NB4 (cell line): ENCODE measurements around the gene SIGLEC12.
A peak's percentile ranks its signal among the peaks of the same experiment; 100 is the strongest.

Experiments
- DNase-seq: peaks from one replicate; pipeline ENCODE4 v3.0.0; 2010; ENCODE audit warnings: low read depth
- H3K4me3 ChIP-seq: one replicate; pipeline ENCODE4 v1.5.1; 2011; ENCODE audit warnings: mild to moderate bottlenecking, low read depth, low read length, moderate library complexity
- CTCF ChIP-seq: IDR thresholded peaks from one replicate; pipeline ENCODE4 v1.5.1; 2012; ENCODE audit warnings: low read depth, low read length
- MYC ChIP-seq: IDR thresholded peaks from 2 replicates; pipeline ENCODE4 v1.6.1; 2011; ENCODE audit warnings: low read depth, low read length
- POLR2A ChIP-seq: IDR thresholded peaks from 2 replicates; pipeline ENCODE4 v1.6.1; 2011; ENCODE audit warnings: mild to moderate bottlenecking; ENCODE audit not compliant: insufficient read length; ENCODE audit errors: extremely low read depth
- TF ChIP-seq, protein P1 (sequence below): IDR thresholded peaks from 2 replicates; pipeline ENCODE4 v1.6.1; 2011; ENCODE audit warnings: low read depth, low read length

SIGLEC12 gene

DNA sequence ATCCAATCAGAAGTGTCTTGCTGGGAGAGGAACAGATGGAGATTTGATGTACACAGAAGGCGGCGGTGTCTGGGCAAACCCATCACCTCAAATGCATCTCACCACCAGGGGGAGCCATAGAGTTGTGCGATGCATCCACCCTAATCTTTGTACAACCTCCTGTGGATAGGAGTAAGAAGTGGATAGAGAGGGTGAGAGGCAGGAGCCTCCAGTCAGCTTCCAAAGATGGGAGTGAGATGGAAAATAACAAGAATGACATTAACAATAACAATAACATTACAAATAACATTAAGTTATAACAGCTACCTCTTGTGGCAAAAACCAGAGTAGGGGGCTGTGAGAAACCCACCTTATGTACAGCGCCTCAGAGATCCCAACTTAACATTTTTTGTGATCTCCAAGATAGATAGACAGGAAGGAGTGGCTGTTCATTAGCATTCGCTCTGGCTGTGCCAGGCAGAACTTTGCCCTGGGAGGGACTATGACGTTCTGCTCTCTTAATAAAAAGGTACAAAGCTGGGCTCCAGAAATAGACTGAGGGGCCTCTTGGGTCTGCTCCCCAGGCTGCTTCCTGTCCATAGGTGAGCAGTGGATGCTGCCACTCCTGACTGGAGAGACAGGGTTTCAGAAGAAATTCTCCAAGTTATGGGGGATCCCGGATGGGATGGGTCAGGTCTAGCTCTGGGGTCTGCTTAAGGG, 28.4 kb downstream of the SIGLEC12 start:
- DNase-seq, result peak; percentile 83
- no peak overlapping the region for H3K4me3 ChIP-seq
- TF ChIP-seq MYC (0 out of 2 replicates have a peak, but pooled peaks have one; percentile 17), CTCF (peak; percentile 68), POLR2A (no peak)
- TF ChIP-seq, protein P1, sequence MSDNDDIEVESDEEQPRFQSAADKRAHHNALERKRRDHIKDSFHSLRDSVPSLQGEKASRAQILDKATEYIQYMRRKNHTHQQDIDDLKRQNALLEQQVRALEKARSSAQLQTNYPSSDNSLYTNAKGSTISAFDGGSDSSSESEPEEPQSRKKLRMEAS, result no peak

DNA sequence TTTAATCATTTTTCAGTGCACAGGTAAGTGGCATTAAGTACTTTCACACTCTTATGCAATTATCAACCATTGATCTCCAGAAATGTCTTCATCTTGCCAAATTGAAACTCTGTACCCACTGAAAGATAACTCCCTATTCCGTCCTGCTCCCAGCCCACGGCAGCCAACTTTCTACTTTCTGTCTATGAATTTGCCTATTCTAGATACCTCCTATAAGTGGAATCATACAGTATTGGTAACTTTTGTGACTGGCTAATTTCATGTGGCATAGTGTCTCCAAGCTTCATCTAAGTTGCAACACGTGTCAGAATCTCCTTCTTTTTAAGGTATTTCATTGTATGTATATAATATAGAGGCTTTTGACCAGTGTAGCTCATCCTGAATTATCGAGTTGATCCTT, 29.0 kb downstream of the SIGLEC12 start:
- H3K4me3 ChIP-seq, result no peak overlapping the region
- DNase-seq, result no peak
- no peak for TF ChIP-seq MYC
- TF ChIP-seq, protein P1, result no peak
- no peak for TF ChIP-seq POLR2A
- no peak for TF ChIP-seq CTCF

DNA sequence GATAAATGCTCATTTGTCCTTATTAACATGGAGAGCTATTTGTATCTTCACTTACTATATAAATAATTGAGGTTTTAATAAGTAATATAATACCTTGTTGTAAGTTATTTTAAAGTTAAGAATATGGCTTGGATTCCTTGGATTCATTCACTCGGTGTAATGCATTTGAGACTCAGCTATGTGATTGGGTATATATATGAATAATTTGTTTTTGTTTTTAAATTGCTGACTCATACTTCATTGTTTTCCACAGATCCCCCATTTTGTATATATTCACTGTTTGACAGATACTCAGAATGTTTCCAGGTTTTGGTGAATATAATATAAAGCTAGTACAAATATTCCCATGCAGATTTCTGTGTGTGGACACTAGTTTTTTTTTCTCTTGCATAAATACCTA, 30.1 kb downstream of the SIGLEC12 start:
- TF ChIP-seq CTCF (no peak), MYC (no peak), POLR2A (no peak)
- TF ChIP-seq, protein P1, result no peak
- no peak overlapping the region for H3K4me3 ChIP-seq
- DNase-seq, result no peak

DNA sequence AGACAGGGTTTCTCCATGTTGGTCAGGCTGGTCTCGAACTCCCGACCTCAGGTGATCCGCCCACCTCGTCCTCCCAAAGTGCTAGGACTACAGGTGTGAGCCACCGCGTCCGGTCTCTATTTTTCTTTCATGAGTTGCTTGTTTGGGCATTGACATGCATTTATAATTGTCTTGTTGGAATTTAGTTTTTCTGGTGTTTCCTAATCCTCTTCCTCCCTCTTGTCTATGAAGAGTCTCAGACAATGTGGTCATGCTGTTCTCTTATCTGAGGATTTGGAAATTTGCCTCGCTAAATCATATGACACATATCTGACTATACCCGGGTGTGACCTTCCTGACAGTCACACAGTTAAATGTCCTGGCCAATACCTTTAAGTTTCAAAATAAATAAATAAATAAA, 30.6 kb downstream of the SIGLEC12 start:
- no peak overlapping the region for H3K4me3 ChIP-seq
- peak; percentile 42 for DNase-seq
- TF ChIP-seq POLR2A (no peak), CTCF (no peak), MYC (no peak)
- TF ChIP-seq, protein P1, result no peak

GRCh38 chr19:51469629-51470028, 32.0 kb downstream of the SIGLEC12 start:
- TF ChIP-seq, protein P1, result no peak
- TF ChIP-seq MYC (no peak; the same call in 1 of the 2 replicates), POLR2A (no peak), CTCF (no peak)
- peak overlapping the region; percentile 82 for H3K4me3 ChIP-seq
- DNase-seq, result no peak

DNA sequence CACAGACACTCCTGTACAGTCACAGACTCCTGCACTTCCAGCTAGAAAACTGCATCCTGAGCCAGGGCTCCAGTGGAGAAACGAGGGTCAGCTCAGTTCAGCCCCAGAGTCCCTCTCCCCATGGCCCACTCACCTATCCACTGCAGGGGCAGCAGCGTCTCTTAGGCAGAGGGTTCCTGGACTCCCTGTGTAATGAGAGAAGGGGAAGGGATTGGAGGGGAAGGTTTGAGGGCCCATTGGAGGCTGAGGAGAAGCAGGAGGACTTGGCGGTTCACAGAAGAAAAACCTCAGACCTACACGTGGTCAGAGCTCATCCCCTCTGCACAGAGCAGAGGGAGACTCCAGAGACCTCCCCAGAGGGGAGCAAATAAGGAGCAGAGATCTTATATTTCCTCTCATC, 32.4 kb downstream of the SIGLEC12 start:
- peak overlapping the region; percentile 82 for H3K4me3 ChIP-seq
- TF ChIP-seq POLR2A, result no peak
- TF ChIP-seq MYC, result peak; percentile 63
- TF ChIP-seq, protein P1, result peak; percentile 85
- no peak for TF ChIP-seq CTCF

More for the DNA sequence above, 32.4 kb downstream of the SIGLEC12 start:
- peak; percentile 75 for DNase-seq
